Neural progenitor cell (in vitro differentiated cells): ENCODE results near the gene ARID4A. TPM values are rescaled to one million over a fixed set of nuclear protein-coding genes. Genes with fewer than 3 reads are reported as not detected.

Experiments
- DNase-seq: peaks from one replicate; pipeline ENCODE4 v3.0.0-alpha.2; 2016; ENCODE audit warnings: low spot score
- H2AFZ ChIP-seq: fragments of 200-600 bp; sonication (generic); replicated peaks from 2 replicates; pipeline ENCODE4 v1.6.1; 2016; ENCODE audit warnings: antibody characterized with exemption
- H3F3A ChIP-seq: fragments of 200-600 bp; sonication (generic); 2 replicates; pipeline ENCODE4 v1.6.1; 2016; ENCODE audit warnings: antibody characterized with exemption, low read depth
- H3K27ac ChIP-seq: fragments of 200-600 bp; sonication (generic); 2 replicates; pipeline ENCODE4 v1.5.1; 2016; ENCODE audit warnings: mild to moderate bottlenecking
- H3K27me3 ChIP-seq: fragments of 200-600 bp; sonication (generic); 2 replicates; pipeline ENCODE4 v1.6.1; 2016; ENCODE audit warnings: mild to moderate bottlenecking, moderate library complexity
- H3K36me3 ChIP-seq: fragments of 200-600 bp; sonication (generic); 2 replicates; pipeline ENCODE4 v1.5.1; 2016
- H3K4me1 ChIP-seq: fragments of 200-600 bp; sonication (generic); 2 replicates; pipeline ENCODE4 v1.6.1; 2016; ENCODE audit warnings: mixed run types
- H3K4me2 ChIP-seq: fragments of 200-600 bp; sonication (generic); 2 replicates; pipeline ENCODE4 v1.6.1; 2016
- H3K4me3 ChIP-seq: fragments of 200-600 bp; sonication (generic); 2 replicates; pipeline ENCODE4 v1.5.1; 2016
- H3K79me2 ChIP-seq: fragments of 200-600 bp; sonication (generic); 2 replicates; pipeline ENCODE4 v1.6.1; 2016; ENCODE audit warnings: low read depth
- H3K9ac ChIP-seq: fragments of 200-600 bp; sonication (generic); 2 replicates; pipeline ENCODE4 v1.6.1; 2016
- H3K9me3 ChIP-seq: fragments of 200-600 bp; sonication (generic); 2 replicates; pipeline ENCODE4 v1.5.1; 2016; ENCODE audit warnings: low read depth
- H4K20me1 ChIP-seq: fragments of 200-600 bp; sonication (generic); 2 replicates; pipeline ENCODE4 v1.6.1; 2016; ENCODE audit warnings: low read depth
- H3K27ac Mint-ChIP-seq: 3 replicates; pipeline ENCODE4 v1.8.0; 2021; ENCODE audit warnings: mixed read lengths
- H3K27me3 Mint-ChIP-seq: 2 replicates; pipeline ENCODE4 v1.8.0; 2022; ENCODE audit warnings: low read depth, mild to moderate bottlenecking, inconsistent platforms, moderate library complexity, mixed read lengths; ENCODE audit not compliant: insufficient read depth
- H3K36me3 Mint-ChIP-seq: 3 replicates; pipeline ENCODE4 v1.8.0; 2021; ENCODE audit warnings: mixed read lengths
- H3K4me1 Mint-ChIP-seq: 3 replicates; pipeline ENCODE4 v1.8.0; 2021; ENCODE audit warnings: mixed read lengths
- H3K4me3 Mint-ChIP-seq: 3 replicates; pipeline ENCODE4 v1.8.0; 2021; ENCODE audit warnings: mild to moderate bottlenecking, moderate library complexity, mixed read lengths
- H3K9me3 Mint-ChIP-seq: 3 replicates; pipeline ENCODE4 v1.8.0; 2020; ENCODE audit warnings: mixed read lengths
- CTCF ChIP-seq: fragments of 200-600 bp; sonication (generic); IDR thresholded peaks from 2 replicates; pipeline ENCODE4 v1.5.1; 2017; ENCODE audit warnings: antibody characterized with exemption, mild to moderate bottlenecking
- EZH2 ChIP-seq: fragments of 200-600 bp; sonication (generic); IDR thresholded peaks from 2 replicates; pipeline ENCODE4 v1.6.1; 2017; ENCODE audit warnings: antibody characterized with exemption, mild to moderate bottlenecking, moderate library complexity
- EZH2phosphoT487 ChIP-seq: fragments of 200-600 bp; sonication (generic); IDR thresholded peaks from 2 replicates; pipeline ENCODE4 v1.6.1; 2017; ENCODE audit warnings: antibody characterized with exemption
- total RNA-seq: library from RNA; depleted of rRNA; stranded (reverse); fragments of >200 nt; gene quantifications from 2 replicates; pipeline ENCODE4 v1.2.3, GENCODE V29; 2015; ENCODE audit warnings: low replicate concordance

Gene ARID4A
- total RNA-seq, 1 donor from 2014 or later, result 24.1 TPM

- peaks cover 15% of the 10 kb centered on the region for H3K36me3 Mint-ChIP-seq
- no peaks in the 10 kb centered on the region for H3K27me3 Mint-ChIP-seq
These were observed 9.4 kb downstream of the ARID4A start for GRCh38 chr14:58307597-58308316.

GRCh38 chr14:58309086-58309485 is 10.7 kb downstream of the ARID4A start:
- Mint-ChIP-seq H3K4me1 (no peaks in the 10 kb centered on the region), H3K27ac (no peak overlapping the region), H3K9me3 (no peaks in the 10 kb centered on the region), H3K27me3 (no peaks in the 10 kb centered on the region), H3K36me3 (peaks cover 11% of the 10 kb centered on the region), H3K4me3 (no peak overlapping the region)
- peaks cover 4% of the 10 kb centered on the region for H4K20me1 ChIP-seq
- no peaks in the 10 kb centered on the region for H3F3A ChIP-seq
- no peak for TF ChIP-seq CTCF
- TF ChIP-seq EZH2, result no peak
- TF ChIP-seq EZH2phosphoT487, result no peak
- no peaks in the 10 kb centered on the region for H3K79me2 ChIP-seq
- peaks cover 24% of the 10 kb centered on the region for H3K36me3 ChIP-seq
- H3K4me3 ChIP-seq, result no peak overlapping the region
- no peak overlapping the region for H3K27ac ChIP-seq
- no peak overlapping the region for H3K4me2 ChIP-seq
- no peaks in the 10 kb centered on the region for H3K27me3 ChIP-seq
- no peaks in the 10 kb centered on the region for H3K4me1 ChIP-seq
- no peaks in the 10 kb centered on the region for H3K9me3 ChIP-seq
- H3K9ac ChIP-seq, result no peak overlapping the region
- no peak overlapping the region for H2AFZ ChIP-seq
- DNase-seq, result no peak

More at GRCh38 chr14:58307597-58308316, 9.4 kb downstream of the ARID4A start:
- H3K79me2 ChIP-seq, result no peaks in the 10 kb centered on the region
- Mint-ChIP-seq H3K4me3 (no peak overlapping the region), H3K9me3 (no peaks in the 10 kb centered on the region), H3K4me1 (no peaks in the 10 kb centered on the region), H3K27ac (no peak overlapping the region)
- no peak overlapping the region for H3K9ac ChIP-seq
- no peak overlapping the region for H3K4me3 ChIP-seq
- H3K27me3 ChIP-seq, result no peaks in the 10 kb centered on the region
- H3K27ac ChIP-seq, result no peak overlapping the region
- no peaks in the 10 kb centered on the region for H3F3A ChIP-seq
- TF ChIP-seq CTCF, result no peak
- no peak for TF ChIP-seq EZH2
- no peak for TF ChIP-seq EZH2phosphoT487
- no peak overlapping the region for H3K4me2 ChIP-seq
- H4K20me1 ChIP-seq, result peaks cover 4% of the 10 kb centered on the region
- H3K9me3 ChIP-seq, result no peaks in the 10 kb centered on the region
- peaks cover 26% of the 10 kb centered on the region for H3K36me3 ChIP-seq
- no peak overlapping the region for H2AFZ ChIP-seq
- DNase-seq, result no peak
- no peaks in the 10 kb centered on the region for H3K4me1 ChIP-seq

GRCh38 chr14:58313699-58314098 is 15.3 kb downstream of the ARID4A start:
- H3K27me3 ChIP-seq, result no peaks in the 10 kb centered on the region
- H2AFZ ChIP-seq, result no peak overlapping the region
- H3K4me1 Mint-ChIP-seq, result no peaks in the 10 kb centered on the region
- H3K4me2 ChIP-seq, result no peak overlapping the region
- H3K9me3 ChIP-seq, result no peaks in the 10 kb centered on the region
- TF ChIP-seq EZH2, result no peak
- no peak for TF ChIP-seq CTCF
- no peak for TF ChIP-seq EZH2phosphoT487
- no peaks in the 10 kb centered on the region for H4K20me1 ChIP-seq
- H3K9me3 Mint-ChIP-seq, result no peaks in the 10 kb centered on the region
- H3K4me3 Mint-ChIP-seq, result no peak overlapping the region
- H3K27ac ChIP-seq, result no peak overlapping the region
- no peaks in the 10 kb centered on the region for H3F3A ChIP-seq
- H3K36me3 Mint-ChIP-seq, result peaks cover 13% of the 10 kb centered on the region
- H3K4me1 ChIP-seq, result no peaks in the 10 kb centered on the region
- H3K27me3 Mint-ChIP-seq, result no peaks in the 10 kb centered on the region
- H3K4me3 ChIP-seq, result no peak overlapping the region
- no peak overlapping the region for H3K27ac Mint-ChIP-seq
- H3K36me3 ChIP-seq, result peaks cover 18% of the 10 kb centered on the region
- no peak for DNase-seq
- H3K79me2 ChIP-seq, result no peaks in the 10 kb centered on the region
- H3K9ac ChIP-seq, result no peak overlapping the region
